Sigmoid colon (tissue), 7 donors: ENCODE results near the gene IMMP2L. TPM values are rescaled to one million over a fixed set of nuclear protein-coding genes. Genes with fewer than 3 reads are reported as not detected.

Experiments used
- DNase-seq: peaks from one replicate; pipeline ENCODE4 v3.0.0-alpha.2; 2019
- H3K27ac ChIP-seq, 4 donors: fragments of 200-600 bp; sonication (generic); one replicate each; pipeline ENCODE4 v1.5.1; 2016 to 2019; ENCODE audit warnings: mild to moderate bottlenecking in 1 of 4
- H3K27me3 ChIP-seq, 3 donors: fragments of 200-600 bp; sonication (generic); one replicate each; pipeline ENCODE4 v1.5.1; 2019; ENCODE audit warnings: mild to moderate bottlenecking in 1 of 3
- H3K36me3 ChIP-seq, 4 donors: fragments of 200-600 bp; sonication (generic); one replicate each; pipeline ENCODE4 v1.5.1; 2016 to 2019
- H3K4me1 ChIP-seq, 4 donors: fragments of 200-600 bp; sonication (generic); one replicate each; pipeline ENCODE4 v1.5.1; 2017 to 2019
- H3K4me3 ChIP-seq, 4 donors: fragments of 200-600 bp; sonication (generic); one replicate each; pipeline ENCODE4 v1.5.1; 2017 to 2019; ENCODE audit warnings: mild to moderate bottlenecking in 2 of 4, moderate library complexity in 1 of 4
- H3K9me3 ChIP-seq, 4 donors: fragments of 200-600 bp in 3 of 4; sonication (generic) in 3 of 4; one replicate each; pipeline versions ENCODE4 v1.5.1 to v1.6.1; 2013 to 2019
- EP300 ChIP-seq, 4 donors: sonication (generic); formaldehyde crosslinking; IDR thresholded peaks; one replicate each; pipeline ENCODE4 v1.6.1; 2017; ENCODE audit warnings: antibody characterized with exemption in 4 of 4
- POLR2A ChIP-seq, 2 donors: fragments of 450-650 bp; IDR thresholded peaks; one replicate each; pipeline ENCODE4 v1.6.1; 2016; ENCODE audit warnings: antibody characterized with exemption in 2 of 2, mild to moderate bottlenecking in 2 of 2, moderate library complexity in 2 of 2
- POLR2AphosphoS5 ChIP-seq, 4 donors: sonication (generic); formaldehyde crosslinking; IDR thresholded peaks; one replicate each; pipeline ENCODE4 v1.6.1; 2017; ENCODE audit warnings: antibody characterized with exemption in 4 of 4
- WGBS, 2 donors: extraction: QIAGEN DNeasy Blood & Tissue Kit; methylation state at CpG; one replicate each; pipeline ENCODE4 v1.1.7; 2013; 5-methylcytosine and 5-hydroxymethylcytosine counted together
- intact Hi-C: fragments of 100-400 bp; cut with DNase I; formaldehyde crosslinking; loops from one replicate; pipeline ENCODE4 v1.15.1; 2023
- polyA plus RNA-seq, 3 donors: library from polyadenylated mRNA; stranded (reverse); fragments of 200-250 nt; gene quantifications; one replicate each; pipeline ENCODE4 v1.2.3, GENCODE V29; 2013
- total RNA-seq, 4 donors: library from RNA; depleted of rRNA; stranded (reverse); fragments of >200 nt; gene quantifications; one replicate each; pipeline ENCODE4 v1.1.0, GENCODE V29; 2016
- TF ChIP-seq, protein P1 (sequence below), 4 experiments: fragments of 450-650 bp in 3 of 4; fragments of 200-600 bp in 1 of 4; IDR thresholded peaks; one replicate each; pipeline ENCODE4 v1.5.1; 2016 to 2019; ENCODE audit warnings: antibody characterized with exemption in 4 of 4, mild to moderate bottlenecking in 3 of 4, moderate library complexity in 2 of 4
- donor health status: healthy with polysubstance abuse.
- donor health status: Bipolar disorder and iron deficiency.
- donor health status: healthy.

IMMP2L gene
- total and polyA plus RNA-seq, 7 donors: 2.5 to 57.9 (median 18.5) TPM

DNA sequence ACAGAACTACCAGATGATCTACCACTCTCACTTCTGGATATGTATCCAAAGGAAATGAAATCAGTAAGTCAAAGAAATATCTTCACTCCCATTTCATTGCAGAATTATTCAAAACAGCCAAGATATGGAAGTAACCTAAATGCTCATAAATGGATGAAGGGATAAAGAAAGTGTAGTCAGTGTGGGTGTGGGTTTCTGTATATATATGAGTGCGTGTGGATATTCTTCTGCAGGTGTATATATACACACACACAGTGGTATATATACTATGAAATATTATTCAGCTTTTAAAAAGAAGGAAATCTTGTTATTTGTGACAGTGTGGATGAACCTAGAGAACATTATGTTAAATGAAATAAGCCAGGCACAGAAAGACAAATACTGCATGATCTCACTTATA, 48.7 kb downstream of the IMMP2L start:
- no peaks in the 10 kb centered on the region for H3K9me3 ChIP-seq
- no peak overlapping the region for H3K27ac ChIP-seq
- no peaks in the 10 kb centered on the region for H3K36me3 ChIP-seq
- intact Hi-C loops: no loop called here
- H3K4me1 ChIP-seq: no peaks in the 10 kb centered on the region
- DNase-seq: no peak
- H3K27me3 ChIP-seq: no peaks in the 10 kb centered on the region
- 94% methylated on average over 1 of the region's 1 CpG for WGBS, 2 donors
- no peak overlapping the region for H3K4me3 ChIP-seq
- TF ChIP-seq, protein P1, sequence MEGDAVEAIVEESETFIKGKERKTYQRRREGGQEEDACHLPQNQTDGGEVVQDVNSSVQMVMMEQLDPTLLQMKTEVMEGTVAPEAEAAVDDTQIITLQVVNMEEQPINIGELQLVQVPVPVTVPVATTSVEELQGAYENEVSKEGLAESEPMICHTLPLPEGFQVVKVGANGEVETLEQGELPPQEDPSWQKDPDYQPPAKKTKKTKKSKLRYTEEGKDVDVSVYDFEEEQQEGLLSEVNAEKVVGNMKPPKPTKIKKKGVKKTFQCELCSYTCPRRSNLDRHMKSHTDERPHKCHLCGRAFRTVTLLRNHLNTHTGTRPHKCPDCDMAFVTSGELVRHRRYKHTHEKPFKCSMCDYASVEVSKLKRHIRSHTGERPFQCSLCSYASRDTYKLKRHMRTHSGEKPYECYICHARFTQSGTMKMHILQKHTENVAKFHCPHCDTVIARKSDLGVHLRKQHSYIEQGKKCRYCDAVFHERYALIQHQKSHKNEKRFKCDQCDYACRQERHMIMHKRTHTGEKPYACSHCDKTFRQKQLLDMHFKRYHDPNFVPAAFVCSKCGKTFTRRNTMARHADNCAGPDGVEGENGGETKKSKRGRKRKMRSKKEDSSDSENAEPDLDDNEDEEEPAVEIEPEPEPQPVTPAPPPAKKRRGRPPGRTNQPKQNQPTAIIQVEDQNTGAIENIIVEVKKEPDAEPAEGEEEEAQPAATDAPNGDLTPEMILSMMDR (IDR thresholded peaks at IDR 0.05): no peak
- TF ChIP-seq EP300 (IDR thresholded peaks at IDR 0.05): no peak
- TF ChIP-seq POLR2A (IDR thresholded peaks at IDR 0.05): no peak
- no peak for TF ChIP-seq POLR2AphosphoS5 (IDR thresholded peaks at IDR 0.05)

DNA sequence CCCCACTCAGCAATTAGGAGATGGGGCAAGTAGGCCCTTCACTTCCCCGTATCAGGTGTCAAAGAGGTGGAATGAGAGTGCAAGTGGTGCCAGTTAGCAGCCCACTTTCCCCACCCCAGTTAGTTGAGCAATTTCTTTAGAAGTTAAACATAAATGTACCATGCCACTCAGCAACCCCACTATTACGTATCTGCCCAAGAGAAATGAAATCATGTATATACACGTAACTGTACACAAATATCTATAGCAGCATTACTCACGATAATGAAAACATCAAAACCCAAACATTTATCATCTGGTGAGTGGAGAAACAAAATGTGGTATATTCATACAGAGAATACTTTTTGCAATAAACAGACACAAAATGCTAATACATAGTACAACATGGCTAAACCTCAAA, 50.4 kb downstream of the IMMP2L start:
- TF ChIP-seq POLR2AphosphoS5 (IDR thresholded peaks at IDR 0.05) (no peak), EP300 (IDR thresholded peaks at IDR 0.05) (no peak), POLR2A (IDR thresholded peaks at IDR 0.05) (no peak)
- TF ChIP-seq, protein P1 (IDR thresholded peaks at IDR 0.05): no peak
- Histone ChIP-seq H3K9me3 (no peaks in the 10 kb centered on the region), H3K4me1 (no peaks in the 10 kb centered on the region), H3K36me3 (no peaks in the 10 kb centered on the region), H3K27ac (no peak overlapping the region), H3K27me3 (no peaks in the 10 kb centered on the region), H3K4me3 (no peak overlapping the region)
- no peak for DNase-seq
- intact Hi-C loops: no loop called here
- WGBS, 2 donors: 92 to 97% methylated on average over 4 of the region's 4 CpGs

DNA sequence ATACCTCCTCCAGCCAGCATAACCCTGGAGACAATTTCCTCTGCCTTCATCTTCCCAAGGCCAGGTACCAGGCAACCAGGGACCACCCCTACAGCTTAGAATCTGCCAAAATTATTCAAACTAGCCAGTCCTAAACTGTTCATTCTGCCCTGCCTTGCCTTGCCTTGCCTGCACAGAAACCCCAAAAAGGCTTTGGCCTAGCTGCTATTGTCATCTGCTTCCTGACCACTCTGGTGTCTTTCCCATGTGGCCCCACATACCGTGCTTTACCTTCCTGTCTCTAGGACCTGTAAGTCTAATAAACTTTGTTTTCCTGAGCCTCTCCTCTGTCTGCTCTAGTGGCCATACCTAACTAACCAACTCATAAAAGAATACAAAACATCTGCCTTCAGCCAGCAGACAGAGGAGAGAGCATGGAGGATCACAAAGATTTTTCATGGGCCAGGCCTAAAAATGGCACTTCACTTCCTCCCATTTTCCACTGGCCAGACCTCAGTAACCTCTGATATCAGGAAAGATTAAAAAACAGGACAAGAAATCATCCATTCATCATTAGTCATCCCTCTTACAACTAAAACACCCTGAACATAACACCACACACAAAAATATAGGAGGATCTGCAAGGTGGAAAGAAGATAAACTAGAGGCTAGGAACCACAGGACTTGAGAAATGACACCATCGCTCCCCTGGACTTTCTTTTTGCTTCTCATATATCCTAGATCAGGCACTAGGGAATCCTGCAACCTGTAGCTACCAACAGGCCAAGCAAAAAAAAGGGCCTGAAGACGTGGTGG, 51.5 kb downstream of the IMMP2L start:
- Histone ChIP-seq H3K27me3 (no peaks in the 10 kb centered on the region), H3K27ac (no peak overlapping the region), H3K4me3 (no peak overlapping the region), H3K9me3 (no peaks in the 10 kb centered on the region), H3K36me3 (no peaks in the 10 kb centered on the region), H3K4me1 (no peaks in the 10 kb centered on the region)
- 92 to 95% methylated on average over 3 of the region's 3 CpGs for WGBS, 2 donors
- intact Hi-C loops: no loop called here
- no peak for DNase-seq
- no peak for TF ChIP-seq POLR2AphosphoS5 (IDR thresholded peaks at IDR 0.05)
- no peak for TF ChIP-seq EP300 (IDR thresholded peaks at IDR 0.05)
- TF ChIP-seq, protein P1 (IDR thresholded peaks at IDR 0.05): no peak
- no peak for TF ChIP-seq POLR2A (IDR thresholded peaks at IDR 0.05)

DNA sequence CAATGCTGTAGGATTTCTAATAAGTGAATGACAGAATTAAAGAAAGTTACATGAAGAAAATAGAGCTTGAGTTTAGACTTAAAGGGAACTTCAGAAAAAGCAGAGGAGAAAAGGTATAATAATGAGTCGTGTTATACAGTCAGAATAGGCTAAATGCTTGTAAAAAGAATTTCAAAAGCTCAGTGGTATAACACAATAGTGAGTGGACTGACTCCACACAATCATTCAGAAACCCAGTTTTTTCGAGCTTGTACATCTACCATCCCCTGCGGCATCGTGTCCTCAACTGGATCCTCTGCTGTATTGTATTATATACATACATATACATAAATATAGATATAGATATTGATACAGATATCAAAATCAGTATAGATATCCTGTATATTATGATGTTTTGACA, 52.2 kb downstream of the IMMP2L start:
- Histone ChIP-seq H3K4me1 (no peaks in the 10 kb centered on the region), H3K4me3 (no peak overlapping the region), H3K27ac (no peak overlapping the region), H3K27me3 (no peaks in the 10 kb centered on the region), H3K36me3 (no peaks in the 10 kb centered on the region), H3K9me3 (no peaks in the 10 kb centered on the region)
- TF ChIP-seq POLR2AphosphoS5 (IDR thresholded peaks at IDR 0.05): no peak
- no peak for TF ChIP-seq EP300 (IDR thresholded peaks at IDR 0.05)
- TF ChIP-seq, protein P1 (IDR thresholded peaks at IDR 0.05): no peak
- TF ChIP-seq POLR2A (IDR thresholded peaks at IDR 0.05): no peak
- intact Hi-C loops: no loop called here
- DNase-seq: no peak
- 95 to 96% methylated on average over 4 of the region's 4 CpGs for WGBS, 2 donors

DNA sequence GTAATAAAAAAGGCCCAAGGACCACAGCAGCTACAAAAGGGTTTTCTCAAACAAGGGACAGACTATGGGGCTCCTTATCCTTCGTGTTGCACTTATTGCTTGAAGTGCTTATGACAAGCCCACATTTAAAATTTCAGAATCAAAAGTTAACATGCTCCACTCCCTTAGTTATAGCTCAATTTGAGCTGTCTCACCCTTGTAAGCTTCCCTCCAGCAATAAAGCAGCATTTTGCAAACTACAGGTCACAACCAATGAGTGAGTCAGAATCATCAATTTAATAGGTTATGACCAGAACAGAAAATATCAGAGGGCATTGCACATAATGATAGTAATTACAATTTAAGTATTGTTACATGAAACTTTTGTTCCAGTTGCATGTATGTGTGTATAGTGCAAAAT, 53.0 kb downstream of the IMMP2L start:
- Histone ChIP-seq H3K4me1 (no peaks in the 10 kb centered on the region), H3K27ac (no peak overlapping the region), H3K9me3 (no peaks in the 10 kb centered on the region), H3K36me3 (no peaks in the 10 kb centered on the region), H3K27me3 (no peaks in the 10 kb centered on the region), H3K4me3 (no peak overlapping the region)
- TF ChIP-seq POLR2A (IDR thresholded peaks at IDR 0.05) (no peak), EP300 (IDR thresholded peaks at IDR 0.05) (no peak), POLR2AphosphoS5 (IDR thresholded peaks at IDR 0.05) (no peak)
- TF ChIP-seq, protein P1 (IDR thresholded peaks at IDR 0.05): no peak
- WGBS, 2 donors: 71 to 73% methylated on average over 1 of the region's 1 CpG
- no peak for DNase-seq
- intact Hi-C loops: no loop called here
